ENCODE results near the gene SCN7A.

DNA sequence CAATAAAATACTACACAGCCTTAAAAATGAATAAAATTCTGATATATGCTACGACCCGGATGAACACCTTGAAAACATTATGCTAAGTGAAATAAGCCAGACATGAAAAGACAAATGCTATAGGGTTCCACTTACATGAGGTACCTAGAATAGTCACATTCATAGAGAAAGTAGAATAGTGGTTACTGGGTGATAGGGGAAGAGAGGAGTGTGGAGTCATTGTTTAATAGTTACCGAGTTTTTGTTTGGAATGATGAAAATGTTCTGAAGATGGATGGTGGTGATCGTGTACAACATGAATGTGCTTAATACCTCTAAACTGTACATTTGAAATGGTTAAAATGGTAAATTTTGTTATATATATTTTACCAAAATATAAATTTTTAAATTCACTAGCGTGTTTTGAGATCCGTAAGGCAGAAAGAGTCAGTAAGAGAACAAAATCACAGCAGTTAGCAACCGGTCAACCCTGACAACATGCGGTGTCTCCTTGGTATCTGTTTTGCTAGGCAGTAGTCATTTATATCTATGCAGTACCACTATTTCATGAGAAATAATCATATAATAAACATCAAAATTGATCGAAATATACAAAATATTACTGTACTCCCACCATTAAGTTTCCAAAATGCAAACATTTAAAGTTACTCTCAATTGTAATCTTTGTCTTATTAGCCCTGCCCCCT lies 129.4 kb downstream of the SCN7A start:
- TF ChIP-seq POLR2A (IDR thresholded peaks at IDR 0.05), result no peak
- TF ChIP-seq, protein P1, sequence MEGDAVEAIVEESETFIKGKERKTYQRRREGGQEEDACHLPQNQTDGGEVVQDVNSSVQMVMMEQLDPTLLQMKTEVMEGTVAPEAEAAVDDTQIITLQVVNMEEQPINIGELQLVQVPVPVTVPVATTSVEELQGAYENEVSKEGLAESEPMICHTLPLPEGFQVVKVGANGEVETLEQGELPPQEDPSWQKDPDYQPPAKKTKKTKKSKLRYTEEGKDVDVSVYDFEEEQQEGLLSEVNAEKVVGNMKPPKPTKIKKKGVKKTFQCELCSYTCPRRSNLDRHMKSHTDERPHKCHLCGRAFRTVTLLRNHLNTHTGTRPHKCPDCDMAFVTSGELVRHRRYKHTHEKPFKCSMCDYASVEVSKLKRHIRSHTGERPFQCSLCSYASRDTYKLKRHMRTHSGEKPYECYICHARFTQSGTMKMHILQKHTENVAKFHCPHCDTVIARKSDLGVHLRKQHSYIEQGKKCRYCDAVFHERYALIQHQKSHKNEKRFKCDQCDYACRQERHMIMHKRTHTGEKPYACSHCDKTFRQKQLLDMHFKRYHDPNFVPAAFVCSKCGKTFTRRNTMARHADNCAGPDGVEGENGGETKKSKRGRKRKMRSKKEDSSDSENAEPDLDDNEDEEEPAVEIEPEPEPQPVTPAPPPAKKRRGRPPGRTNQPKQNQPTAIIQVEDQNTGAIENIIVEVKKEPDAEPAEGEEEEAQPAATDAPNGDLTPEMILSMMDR (IDR thresholded peaks at IDR 0.05), result no peak

Measured in adrenal gland (tissue), 5 donors.